Hippocampal formation (tissue), 2 donors: Measurements from ENCODE around the gene PCDHGA3.
"Not testable (repeated sequence)": the region's sequence is repeated elsewhere in the genome, so short reads cannot be mapped to it uniquely, and the experiment has no call there.

Experiments
- DNase-seq, 2 donors: peaks; one replicate each; lab custom pipeline; 2025; lab: John Stamatoyannopoulos, UW

The PCDHGA3 gene

DNA sequence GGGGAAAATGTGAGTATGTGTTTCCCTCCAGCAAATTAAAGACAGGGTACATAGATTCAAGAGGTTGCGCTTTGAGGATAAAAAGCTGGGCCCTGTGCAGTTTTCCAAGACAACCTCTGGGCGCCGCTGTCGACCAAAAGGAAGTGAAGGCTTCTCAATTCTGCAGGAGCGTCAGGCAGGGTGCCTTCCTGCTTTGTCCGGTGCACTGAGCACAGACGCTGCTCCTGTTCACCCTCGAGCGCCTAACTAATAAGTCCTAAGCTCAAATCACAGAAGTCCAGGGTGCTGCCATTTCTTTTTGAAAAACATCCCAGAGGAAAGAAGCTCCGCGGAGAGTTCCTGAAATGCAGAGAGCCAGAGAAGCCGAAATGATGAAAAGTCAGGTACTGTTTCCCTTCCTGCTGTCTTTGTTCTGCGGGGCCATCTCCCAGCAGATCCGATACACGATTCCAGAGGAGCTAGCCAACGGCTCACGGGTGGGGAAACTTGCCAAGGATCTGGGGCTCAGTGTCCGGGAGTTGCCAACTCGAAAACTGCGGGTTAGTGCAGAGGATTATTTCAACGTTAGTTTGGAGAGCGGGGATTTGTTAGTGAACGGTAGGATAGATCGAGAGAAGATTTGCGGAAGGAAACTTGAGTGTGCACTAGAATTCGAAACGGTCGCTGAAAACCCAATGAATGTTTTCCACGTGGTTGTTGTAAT lies 6.4 kb downstream of the PCDHGA3 start, which contains the start of gene PCDHGB1:
TSS of gene PCDHGB1 (plus strand) at position 183 of the 703 bp plus-strand sequence. CDS start at position 345, 162 bp downstream.
- no peak for DNase-seq

DNA sequence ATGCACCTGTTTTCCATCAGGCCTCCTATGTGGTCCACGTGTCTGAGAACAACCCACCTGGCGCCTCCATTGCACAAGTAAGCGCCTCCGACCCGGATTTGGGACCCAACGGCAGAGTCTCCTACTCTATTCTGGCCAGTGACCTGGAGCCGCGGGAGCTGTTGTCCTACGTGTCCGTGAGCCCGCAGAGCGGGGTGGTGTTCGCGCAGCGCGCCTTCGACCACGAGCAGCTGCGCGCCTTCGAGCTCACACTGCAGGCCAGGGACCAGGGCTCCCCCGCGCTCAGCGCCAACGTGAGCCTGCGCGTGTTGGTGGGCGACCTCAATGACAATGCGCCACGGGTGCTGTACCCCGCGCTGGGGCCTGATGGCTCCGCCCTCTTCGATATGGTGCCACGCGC lies 8.0 kb downstream of the PCDHGA3 start:
- DNase-seq, result no peak

DNA sequence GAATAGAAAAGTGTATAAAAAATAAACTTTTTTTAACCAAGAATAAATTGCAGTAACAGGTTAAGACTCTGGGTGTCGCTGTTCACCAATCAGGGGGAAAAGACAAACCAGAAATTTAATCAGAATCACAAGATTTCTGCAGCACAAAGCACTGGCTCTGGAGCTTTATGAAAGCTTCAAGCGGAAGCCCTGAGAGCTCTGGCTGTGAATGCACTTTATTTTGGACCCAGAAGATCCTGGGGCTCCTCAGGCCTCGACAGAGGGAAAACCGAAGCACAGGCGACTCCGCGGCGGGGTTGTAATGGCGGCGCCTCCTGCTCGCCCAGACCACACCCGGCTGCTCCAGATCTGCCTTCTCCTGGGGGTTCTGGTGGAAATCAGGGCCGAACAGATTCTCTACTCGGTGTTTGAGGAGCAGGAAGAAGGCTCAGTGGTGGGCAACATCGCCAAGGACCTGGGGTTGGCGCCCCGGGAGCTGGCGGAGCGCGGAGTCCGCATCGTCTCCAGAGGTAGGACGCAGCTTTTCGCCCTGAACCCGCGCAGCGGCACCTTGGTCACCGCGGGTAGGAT lies 11.4 kb downstream of the PCDHGA3 start, which contains the start of gene PCDHGA4:
TSS of gene PCDHGA4 (plus strand) at position 122 of the 570 bp plus-strand sequence. CDS start at position 209, 87 bp downstream.
- no peak for DNase-seq

DNA sequence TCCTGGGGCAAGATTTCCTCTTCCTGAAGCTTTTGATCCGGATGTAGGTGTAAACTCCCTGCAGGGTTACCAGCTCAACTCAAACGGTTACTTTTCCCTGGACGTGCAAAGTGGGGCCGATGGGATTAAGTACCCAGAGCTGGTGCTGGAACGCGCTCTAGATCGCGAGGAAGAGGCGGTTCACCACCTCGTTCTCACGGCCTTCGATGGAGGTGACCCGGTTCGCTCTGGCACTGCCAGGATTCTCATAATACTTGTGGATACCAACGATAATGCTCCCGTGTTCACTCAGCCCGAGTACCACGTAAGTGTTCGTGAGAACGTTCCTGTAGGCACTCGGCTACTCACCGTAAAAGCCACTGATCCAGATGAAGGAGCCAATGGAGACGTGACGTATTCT lies 12.0 kb downstream of the PCDHGA3 start:
- no peak for DNase-seq

DNA sequence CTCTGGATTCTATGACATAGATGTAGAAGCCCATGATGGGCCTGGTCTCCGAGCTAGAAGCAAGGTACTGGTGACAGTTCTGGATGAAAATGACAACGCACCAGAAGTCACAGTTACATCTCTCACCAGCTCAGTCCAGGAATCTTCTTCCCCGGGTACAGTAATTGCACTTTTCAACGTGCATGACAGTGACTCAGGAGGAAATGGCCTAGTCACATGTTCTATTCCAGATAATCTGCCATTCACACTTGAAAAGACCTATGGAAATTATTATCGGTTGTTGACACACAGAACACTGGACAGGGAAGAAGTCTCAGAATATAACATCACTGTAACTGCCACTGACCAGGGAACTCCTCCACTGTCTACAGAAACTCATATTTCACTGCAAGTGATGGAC lies 12.5 kb downstream of the PCDHGA3 start:
- no peak for DNase-seq

DNA sequence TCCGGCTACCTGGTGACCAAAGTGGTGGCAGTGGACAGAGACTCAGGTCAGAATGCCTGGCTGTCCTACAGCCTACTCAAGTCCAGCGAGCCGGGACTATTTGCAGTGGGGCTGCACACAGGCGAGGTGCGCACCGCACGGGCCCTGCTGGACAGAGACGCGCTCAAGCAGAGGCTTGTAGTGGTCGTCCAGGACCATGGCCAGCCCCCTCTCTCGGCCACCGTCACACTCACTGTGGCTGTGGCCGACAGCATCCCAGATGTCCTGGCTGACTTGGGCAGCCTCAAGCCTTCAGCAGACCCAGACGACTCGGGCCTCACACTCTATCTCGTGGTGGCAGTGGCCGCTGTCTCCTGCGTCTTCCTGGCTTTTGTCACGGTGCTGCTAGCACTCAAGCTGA lies 13.3 kb downstream of the PCDHGA3 start:
- DNase-seq, result no peak

DNA sequence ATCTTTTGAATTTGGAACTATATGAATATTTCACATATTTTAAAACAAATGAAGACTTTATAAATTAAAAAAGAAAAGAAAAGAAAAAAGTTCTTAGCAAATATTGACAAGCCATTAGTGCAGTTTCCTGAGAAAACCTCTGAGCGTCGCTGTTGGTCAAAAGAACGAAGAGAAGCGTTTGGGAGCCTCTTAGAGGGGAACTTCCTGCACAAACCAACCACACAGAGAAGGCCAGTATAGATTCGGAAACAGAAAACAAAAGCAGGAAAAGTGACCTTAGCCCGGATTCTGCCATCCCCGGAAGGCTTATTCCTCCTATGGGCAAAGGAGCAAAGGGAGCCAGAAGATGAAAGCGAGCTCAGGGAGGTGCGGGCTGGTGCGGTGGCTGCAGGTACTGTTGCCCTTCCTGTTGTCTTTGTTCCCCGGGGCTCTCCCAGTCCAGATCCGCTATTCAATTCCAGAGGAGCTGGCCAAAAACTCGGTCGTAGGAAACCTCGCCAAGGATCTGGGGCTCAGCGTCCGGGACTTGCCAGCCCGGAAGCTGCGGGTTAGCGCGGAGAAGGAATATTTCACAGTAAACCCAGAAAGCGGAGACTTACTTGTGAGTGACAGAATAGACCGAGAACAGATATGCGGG lies 16.3 kb downstream of the PCDHGA3 start, which contains the start of gene PCDHGB2:
TSS of gene PCDHGB2 (plus strand) at position 205 of the 637 bp plus-strand sequence. CDS start at position 347, 142 bp downstream.
- no peak for DNase-seq

DNA sequence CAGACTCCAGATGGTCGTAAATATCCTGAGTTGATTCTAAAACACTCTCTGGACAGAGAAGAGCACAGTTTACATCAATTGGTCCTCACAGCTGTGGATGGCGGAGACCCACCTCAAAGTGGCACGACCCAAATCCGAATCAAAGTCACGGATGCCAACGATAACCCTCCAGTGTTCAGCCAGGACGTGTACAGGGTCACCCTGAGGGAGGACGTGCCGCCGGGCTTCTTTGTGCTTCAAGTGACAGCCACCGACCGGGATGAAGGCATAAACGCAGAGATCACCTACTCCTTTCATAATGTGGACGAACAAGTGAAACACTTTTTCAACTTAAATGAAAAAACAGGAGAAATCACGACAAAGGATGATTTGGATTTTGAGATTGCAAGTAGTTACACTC lies 17.1 kb downstream of the PCDHGA3 start:
- no peak for DNase-seq

DNA sequence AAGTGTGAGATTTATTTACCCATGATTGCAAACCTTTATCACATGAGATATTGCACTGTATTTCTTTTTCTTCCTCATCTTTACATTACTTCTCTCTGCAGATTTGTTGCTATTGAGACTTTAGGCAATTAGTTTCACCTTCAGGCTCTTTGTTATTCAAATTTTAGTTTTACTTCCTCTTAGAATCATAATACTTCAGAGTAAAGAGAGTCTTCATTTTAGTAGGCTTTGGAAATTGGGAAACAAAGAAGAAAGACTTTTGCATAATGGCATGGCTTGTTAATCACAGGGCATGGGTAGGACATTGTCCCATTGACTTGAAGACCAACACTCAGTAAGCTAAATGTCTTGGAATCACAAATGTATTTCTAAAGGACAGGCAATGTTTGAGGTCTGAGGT lies 19.1 kb downstream of the PCDHGA3 start:
- no peak for DNase-seq

DNA sequence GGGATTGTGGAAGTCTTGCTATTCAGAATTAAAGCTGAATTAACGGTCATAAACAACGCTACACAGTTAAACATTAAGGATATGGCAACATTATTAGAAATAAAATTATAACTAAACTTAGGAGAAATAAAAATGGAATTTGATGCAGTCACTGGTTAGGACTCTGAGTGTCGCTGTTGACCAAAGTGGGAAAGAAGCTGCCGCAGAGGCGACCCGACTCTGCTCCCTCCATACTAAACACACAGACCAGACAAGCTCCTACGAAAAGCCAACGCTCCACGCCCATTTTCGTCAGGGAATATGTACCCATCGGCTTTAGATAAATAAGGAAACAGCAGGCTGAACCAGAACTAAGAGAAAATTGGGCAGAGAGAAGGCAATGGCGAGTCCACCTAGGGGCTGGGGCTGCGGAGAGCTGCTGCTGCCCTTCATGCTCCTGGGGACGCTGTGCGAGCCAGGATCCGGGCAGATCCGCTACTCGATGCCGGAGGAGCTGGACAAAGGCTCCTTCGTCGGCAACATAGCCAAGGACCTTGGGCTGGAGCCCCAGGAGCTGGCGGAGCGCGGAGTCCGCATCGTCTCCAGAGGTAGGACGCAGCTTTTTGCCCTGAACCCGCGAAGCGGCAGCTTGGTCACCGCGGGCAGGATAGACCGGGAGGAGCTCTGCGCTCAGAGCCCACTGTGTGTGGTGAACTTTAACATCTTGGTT lies 20.5 kb downstream of the PCDHGA3 start, which contains the start of gene PCDHGA5:
TSS of gene PCDHGA5 (plus strand) at position 211 of the 709 bp plus-strand sequence. CDS start at position 380, 169 bp downstream.
- DNase-seq, result no peak

DNA sequence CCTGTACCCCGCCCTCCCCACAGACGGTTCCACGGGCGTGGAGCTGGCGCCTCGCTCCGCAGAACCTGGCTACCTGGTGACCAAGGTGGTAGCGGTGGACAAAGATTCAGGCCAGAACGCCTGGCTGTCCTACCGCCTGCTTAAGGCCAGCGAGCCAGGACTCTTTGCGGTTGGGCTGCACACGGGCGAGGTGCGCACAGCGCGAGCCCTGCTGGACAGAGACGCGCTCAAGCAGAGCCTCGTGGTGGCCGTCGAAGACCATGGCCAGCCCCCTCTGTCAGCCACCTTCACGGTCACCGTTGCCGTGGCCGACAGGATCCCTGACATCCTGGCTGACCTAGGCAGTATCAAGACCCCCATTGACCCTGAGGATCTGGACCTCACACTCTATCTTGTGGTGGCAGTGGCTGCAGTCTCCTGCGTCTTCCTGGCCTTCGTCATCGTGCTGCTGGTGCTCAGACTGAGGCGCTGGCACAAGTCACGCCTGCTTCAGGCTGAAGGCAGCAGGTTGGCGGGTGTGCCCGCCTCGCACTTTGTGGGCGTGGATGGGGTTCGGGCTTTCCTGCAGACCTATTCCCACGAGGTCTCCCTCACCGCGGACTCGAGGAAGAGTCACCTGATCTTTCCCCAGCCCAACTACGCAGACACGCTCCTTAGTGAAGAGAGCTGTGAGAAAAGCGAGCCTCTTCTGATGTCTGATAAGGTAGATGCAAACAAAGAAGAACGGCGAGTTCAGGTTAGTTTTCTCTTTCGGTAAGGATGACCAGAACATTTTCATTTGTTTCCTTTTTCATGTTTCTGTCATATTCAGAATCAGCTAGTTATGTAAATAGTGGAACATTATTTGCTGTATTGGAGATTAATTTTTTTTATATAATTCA lies 22.6 kb downstream of the PCDHGA3 start:
- DNase-seq, result no peak

DNA sequence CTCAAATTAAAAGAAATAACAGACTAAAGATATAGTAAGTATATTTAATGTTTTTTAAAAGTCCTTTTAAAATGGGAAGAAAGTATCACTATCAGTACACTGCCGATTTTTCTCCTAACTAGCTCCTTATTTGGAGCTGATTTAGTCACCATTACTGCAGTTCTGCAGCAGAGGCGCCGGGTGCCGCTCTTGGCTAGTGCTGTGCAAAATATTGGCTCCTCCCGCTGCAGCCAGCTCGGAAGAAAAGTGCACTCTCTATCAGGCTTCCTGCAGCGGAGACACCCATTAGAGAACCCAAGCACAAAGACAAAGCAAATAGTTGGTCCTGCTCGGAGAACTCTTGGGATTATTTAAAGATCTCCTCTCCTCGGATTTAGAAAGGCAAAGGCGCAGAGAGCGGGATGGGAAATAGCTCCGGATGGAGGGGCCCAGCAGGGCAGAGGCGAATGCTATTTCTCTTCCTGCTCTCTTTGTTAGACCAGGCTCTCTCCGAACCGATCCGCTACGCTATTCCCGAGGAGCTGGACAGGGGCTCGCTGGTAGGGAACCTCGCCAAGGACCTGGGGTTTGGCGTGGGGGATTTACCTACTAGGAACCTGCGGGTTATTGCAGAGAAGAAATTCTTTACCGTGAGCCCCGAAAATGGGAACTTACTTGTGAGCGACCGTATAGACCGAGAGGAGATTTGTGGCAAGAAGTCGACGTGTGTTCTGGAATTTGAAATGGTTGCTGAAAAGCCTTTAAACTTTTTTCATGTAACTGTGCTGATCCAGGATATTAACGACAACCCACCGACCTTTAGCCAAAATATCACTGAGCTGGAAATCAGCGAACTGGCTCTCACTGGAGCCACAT lies 26.6 kb downstream of the PCDHGA3 start, which contains the start of gene PCDHGB3:
TSS of gene PCDHGB3 (plus strand) at position 249 of the 855 bp plus-strand sequence. CDS start at position 402, 153 bp downstream.
- no peak for DNase-seq

DNA sequence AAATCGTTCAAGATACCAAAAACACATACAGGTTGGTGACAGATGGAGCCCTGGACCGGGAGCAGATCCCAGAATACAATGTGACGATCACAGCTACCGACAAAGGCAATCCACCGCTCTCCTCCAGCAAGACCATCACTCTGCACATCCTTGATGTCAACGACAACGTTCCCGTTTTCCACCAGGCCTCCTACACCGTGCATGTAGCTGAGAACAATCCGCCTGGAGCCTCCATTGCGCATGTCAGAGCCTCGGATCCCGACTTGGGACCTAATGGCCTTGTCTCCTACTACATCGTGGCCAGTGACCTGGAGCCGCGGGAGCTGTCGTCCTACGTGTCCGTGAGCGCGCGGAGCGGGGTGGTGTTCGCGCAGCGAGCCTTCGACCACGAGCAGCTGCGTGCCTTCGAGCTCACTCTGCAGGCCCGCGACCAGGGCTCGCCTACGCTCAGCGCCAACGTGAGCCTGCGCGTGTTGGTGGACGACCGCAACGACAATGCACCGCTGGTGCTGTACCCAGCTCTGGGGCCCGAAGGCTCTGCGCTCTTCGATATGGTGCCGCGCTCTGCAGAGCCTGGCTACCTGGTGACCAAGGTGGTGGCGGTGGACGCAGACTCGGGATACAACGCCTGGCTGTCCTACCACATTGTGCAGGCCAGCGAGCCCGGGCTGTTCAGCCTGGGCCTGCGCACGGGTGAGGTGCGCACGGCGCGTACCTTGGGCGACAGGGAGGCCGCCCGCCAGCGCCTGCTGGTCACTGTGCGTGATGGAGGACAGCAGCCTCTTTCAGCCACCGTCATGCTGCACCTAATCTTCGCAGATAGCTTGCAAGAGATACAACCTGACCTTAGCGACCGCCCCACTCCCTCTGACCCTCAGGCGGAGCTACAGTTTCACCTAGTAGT lies 28.2 kb downstream of the PCDHGA3 start:
- DNase-seq, result no peak

DNA sequence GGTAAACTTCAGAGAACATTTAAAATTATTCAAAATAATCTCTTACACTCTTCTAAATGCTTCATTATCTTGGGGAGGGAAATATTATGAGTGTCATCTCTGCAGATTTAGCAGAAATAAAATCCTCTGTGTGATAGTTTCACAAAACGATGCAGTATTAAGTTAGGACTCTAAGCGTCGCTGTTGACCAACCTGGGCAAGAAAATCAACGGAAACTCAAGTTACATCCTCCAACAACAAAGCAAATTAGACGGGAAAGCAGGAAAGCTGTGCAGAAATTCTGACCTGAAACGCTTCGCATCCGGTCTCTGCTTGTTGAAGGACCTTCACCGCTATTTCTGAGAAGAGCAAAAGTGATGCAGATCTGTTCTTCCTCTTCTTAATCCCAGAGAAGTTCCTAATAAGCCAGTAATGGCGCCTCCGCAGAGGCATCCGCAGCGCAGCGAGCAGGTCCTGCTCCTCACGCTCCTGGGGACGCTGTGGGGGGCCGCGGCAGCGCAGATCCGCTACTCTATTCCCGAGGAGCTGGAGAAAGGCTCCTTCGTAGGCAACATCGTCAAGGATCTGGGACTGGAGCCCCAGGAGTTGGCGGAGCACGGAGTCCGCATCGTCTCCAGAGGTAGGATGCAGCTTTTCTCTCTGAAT lies 30.2 kb downstream of the PCDHGA3 start, which contains the start of gene PCDHGA6:
TSS of gene PCDHGA6 (plus strand) at position 219 of the 645 bp plus-strand sequence. CDS start at position 412, 193 bp downstream.
- DNase-seq, result no peak

DNA sequence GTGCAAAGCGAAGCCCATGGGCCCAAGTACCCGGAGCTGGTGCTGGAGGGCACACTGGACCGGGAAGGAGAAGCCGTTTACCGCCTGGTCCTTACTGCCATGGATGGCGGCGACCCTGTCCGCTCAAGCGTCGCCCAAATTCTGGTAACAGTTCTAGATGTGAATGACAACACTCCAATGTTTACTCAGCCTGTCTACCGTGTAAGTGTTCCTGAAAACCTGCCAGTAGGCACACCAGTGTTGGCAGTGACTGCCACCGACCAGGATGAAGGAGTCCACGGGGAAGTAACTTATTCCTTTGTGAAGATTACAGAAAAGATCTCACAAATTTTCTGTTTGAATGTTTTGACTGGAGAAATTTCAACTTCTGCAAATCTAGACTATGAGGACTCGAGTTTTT lies 31.0 kb downstream of the PCDHGA3 start:
- DNase-seq, result no peak

DNA sequence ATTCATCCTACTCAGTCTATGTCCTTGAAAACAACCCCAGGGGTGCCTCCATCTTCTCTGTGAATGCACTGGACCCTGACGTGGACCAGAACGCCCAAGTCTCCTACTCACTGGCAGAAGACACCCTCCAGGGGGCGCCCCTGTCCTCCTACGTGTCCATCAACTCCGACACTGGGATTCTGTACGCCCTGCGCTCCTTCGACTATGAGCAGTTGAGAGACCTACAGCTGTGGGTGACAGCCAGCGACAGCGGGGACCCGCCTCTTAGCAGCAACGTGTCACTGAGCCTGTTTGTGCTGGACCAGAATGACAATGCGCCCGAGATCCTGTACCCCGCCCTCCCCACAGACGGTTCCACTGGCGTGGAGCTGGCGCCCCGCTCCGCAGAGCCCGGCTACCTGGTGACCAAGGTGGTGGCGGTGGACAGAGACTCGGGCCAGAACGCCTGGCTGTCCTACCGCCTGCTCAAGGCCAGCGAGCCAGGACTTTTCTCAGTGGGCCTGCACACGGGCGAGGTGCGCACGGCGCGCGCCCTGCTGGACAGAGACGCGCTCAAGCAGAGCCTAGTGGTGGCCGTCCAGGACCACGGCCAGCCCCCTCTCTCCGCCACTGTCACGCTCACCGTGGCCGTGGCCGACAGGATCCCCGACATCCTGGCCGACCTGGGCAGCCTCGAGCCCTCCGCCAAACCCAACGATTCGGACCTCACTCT lies 32.0 kb downstream of the PCDHGA3 start:
- DNase-seq, result not testable (repeated sequence)

DNA sequence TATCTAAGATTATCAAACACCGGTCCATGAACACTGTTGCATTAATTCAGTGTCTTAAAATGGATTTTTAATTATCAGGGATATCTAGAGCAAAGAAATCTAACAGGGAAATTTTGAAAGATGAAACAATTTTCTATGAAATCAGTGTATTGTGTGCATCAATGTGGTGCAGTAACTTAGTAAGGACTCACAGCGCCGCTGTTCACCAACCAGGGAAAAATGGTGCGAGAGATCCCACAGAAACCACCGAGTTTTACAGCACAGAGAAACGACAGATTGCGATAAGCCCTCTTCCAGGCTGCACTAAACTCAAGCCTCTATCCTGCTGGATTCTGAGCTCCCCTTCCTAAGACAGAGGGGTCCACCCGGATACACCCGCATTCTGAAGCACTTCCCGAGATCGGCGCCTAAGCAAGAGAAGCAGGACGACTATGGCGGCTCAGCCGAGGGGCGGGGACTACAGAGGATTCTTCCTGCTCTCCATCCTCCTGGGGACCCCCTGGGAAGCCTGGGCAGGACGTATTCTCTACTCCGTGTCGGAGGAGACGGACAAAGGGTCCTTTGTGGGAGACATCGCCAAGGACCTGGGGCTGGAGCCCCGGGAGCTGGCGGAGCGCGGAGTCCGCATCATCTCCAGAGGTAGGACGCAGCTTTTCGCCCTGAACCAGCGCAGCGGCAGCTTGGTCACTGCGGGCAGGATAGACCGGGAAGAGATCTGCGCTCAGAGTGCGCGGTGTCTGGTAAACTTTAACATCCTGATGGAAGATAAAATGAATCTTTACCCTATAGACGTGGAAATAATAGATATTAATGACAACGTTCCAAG lies 39.1 kb downstream of the PCDHGA3 start, which contains the start of gene PCDHGA7:
TSS of gene PCDHGA7 (plus strand) at position 274 of the 826 bp plus-strand sequence. CDS start at position 432, 158 bp downstream.
- no peak for DNase-seq
